DMS79 treated with DMSO at 0.1 percent for 48 hours (cell line): ENCODE data around the gene GNPTG.

Experiments
- DNase-seq: peaks from one replicate; lab custom pipeline; 2025; lab: John Stamatoyannopoulos, UW

The GNPTG gene

DNA sequence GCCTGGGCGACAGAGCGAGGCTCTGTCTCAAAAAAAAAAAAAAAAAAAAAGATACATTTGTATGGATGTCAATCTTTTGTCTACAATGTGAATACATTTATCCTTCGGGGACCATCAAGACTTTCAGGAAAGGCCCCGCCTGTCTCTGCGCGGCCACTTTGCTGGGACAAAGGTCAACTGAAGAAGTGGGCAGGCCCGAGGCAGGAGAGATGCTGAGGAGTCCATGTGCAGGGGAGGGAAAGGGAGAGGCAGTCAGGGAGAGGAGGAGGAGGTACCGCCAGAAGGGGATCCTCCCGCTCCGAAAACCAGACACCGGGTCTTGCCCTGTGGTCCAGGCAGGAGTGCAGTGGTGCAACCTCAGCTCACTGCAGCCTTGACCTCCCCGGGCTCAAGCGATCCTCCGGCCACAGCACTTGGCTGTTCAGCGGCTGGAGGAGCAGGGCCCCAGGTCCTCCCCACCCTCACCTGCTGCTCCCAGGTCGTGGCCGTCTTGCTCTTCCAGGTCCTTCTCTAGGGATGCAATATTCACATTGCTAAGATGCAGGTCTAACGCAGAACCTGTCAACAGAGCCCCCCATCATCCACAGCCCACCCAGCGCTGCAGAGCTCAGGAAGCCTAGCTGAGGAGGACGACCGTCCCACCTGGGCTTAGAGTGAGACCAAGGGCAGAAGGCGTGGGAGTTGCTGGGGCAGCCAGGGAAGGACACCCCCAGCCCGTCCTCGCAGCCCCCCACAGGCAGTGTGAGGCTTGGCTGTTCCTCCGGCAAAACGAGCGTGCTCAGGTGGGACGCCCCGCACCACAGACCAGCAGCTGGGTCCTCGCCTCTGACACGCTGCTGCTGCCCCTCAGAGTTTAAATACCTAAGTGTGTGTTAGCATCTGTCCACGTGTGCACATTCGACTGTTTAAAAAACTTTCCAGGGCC is 19.6 kb downstream of the GNPTG start:
- DNase-seq: no peak

DNA sequence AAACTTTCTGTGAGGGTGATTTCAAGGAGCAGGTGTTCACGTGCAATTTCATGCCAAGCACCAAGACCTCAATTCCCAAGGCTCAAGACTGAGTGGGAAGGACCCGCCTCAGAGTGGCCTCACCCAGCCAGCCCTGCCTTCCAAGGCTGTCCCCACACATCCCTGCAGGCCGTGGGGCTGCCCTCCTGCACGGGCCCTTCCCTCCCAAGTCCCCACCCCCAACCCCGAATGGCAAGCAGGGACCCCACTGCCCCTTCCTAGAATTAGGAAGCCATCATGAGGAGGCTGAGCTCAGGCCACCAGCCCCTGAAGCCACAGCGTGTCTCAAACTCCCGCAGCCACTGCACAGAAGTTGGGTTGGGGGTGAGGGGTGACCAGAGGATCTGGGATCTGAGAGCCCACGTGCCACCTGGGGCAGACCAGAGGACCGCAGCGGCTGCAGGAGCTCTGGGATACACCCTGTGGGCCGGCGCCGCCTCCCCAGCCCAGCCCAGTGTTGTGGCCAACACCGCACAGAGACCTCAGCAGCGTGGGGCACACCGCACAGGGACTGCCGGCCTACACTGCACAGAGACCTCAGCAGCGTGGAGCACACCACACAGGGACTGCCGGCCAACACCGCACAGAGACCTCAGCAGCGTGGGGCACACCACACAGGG is 20.7 kb downstream of the GNPTG start:
- no peak for DNase-seq

DNA sequence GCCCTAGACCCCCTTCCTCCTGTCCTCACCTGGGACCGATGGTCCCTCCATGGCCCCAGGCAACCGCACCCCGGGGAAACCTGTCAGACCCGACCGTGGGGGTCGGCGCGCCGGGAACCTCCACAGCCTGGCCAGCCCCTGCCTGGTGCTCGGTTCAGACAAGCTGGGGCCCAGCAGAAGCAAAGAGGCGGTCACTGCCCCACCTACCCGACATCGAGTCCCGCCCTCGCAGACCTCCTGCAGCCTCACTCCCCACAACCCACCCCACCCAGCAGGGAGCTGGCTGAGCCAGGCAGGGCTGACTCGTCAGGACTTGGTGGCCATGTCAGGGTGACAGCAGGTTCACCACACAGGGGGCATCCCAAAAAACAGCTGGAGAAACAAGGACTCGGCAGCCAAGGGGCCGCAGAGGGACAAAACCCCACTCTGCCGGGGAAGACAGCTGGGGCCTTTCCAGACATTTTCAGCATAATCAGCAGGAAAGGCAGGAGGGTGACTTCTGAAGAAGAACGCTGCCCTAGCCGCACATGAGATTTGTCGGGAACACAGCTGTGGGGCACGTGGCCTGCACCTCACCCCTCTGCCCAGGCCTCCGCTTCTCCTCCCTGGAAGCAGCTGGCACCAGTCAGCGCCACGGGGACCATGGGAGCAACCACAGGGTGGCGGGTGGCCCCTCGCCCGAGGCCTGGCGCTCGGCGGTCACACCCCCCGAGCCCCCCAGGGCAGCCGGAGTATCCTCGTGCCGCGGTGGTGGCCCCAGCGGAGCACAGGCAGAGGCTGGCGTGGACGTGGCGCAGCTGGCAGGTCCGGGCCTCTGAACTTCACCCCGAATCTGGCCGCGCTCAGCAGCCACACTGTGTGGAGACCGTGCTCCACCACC is 22.9 kb downstream of the GNPTG start:
- DNase-seq: no peak

DNA sequence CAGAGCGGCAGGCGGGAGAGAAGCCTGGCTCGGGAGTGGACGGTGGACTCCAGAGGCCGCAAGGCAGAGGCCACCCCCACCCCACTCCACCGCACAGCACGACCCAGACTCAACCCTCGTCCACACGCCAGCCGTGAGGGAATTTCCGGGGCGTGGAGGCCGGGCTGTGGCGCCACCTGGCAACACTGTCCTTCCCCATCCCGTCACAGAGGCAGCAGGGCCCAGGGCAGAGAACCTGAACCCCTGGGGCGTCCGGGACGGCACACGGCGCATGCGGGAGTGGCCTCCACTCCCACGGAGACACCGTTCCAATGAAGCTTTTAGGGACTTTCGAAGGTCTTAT is 23.5 kb downstream of the GNPTG start:
- no peak for DNase-seq

DNA sequence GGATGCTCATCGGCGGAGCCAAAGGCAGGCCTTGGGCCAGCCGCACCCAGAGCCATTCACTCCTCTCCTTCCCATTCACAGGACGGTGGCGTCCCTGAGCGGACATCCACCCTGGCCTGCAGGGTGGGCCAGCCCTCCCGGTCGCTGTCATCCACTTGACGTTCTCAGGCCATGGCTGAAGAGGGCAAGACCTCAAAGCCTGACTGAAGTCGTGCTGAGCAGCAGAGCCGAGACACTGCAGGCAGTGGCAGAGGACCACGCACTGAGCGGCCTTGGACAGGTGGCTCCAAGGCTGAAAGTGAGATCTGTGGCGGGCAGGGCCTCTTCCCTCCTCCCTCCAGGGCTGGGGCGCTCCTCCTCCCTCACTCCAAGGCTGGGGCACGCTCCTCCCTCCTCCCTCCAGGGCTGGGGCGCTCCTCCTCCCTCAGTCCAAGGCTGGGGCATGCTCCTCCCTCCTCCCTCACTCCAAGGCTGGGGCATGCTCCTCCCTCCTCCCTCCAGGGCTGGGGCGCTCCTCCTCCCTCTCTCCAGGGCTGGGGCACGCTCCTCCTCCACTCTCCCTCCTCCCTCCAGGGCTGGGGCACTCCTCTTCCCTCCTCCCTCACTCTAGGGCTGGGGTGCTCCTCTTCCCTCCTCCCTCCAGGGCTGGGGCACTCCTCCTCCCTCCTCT is 24.1 kb downstream of the GNPTG start:
- DNase-seq: no peak

DNA sequence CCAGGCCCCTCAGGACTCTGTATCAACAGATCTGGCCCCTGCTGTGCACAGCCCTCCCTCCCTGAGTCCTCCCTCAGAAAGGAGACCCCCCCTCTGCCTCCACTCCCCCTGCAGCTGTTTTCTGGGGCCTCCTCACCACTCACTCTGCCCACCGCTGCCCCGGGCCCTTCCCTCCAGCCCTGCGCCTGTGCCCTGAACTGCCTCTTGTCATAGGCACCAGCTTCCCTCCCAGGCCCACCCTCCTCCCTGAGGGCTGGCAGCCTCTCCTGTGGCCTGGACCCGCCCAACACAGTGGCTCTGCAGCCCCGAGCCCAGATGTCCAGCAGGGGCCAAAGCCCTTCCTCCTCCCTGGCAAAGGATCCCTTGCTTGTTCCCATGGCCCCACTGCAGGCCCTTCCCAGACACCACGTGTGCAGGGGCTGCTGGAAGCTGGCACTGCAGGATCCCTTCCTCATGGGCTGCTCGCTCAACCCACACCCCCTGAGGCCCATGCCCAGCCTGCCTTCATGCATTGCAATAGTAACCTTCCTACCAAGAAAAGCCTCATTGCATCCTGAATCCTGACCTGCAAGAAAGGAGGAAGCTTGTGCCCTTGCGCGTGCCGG is 25.8 kb downstream of the GNPTG start:
- no peak for DNase-seq

DNA sequence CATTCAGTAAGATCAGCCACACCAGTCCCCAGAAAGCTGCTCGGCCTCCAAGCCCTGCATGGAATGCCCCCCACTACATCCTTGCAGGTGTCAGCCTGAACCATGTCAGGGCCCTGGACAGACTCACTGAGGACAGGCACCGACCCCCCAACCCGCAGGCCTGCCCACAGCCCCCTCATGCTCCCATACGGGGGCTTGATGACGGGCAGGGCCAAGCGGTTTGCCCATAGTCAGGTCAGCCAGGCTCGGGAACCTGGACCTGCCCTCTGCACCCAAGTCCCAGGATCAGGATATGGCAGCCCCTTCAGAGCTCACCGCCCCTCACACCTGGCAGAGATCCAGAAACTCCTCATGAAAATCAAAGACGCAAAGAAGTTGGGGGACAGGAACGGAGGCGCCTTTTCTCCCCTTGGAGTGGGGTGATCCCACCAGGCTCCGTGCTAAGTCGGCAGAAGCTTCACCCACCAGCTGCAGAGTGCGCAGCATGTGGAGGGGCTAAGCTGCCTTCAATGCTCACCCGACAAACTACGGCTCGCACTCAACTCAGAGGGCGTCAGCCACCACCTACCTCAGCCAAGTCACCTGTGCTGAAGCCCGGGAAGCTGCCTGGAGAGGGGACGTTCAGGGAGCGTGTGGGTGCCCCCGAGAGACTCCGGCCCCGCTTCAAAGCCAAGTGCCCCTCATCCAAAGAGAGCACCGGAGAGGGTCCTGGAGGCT is 26.5 kb downstream of the GNPTG start:
- DNase-seq: peak; percentile 11

DNA sequence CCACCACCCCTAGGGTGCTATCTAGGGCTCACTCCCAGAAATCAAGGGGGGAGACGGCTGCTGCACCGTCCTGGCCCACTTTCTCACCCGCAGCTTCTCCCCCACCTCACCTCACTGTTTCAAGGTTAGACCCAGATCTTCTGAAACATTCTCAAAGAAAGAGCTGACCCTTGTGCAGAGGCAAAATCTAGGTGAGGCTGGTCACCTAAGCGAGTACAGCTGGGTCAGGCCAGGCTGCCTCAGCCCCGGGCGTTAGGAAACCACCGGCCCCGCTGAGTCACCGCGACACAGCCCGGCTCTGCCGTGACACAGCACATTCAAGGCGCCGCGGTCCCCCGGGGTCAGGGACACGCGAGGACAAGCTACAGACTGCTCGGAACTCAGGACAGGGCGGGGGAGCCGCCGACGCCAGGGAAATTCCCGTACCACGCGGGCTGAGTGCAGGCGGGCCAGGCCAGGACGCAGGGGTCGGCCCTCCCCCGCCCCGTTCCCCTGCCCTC is 27.1 kb downstream of the GNPTG start:
- no peak for DNase-seq

DNA sequence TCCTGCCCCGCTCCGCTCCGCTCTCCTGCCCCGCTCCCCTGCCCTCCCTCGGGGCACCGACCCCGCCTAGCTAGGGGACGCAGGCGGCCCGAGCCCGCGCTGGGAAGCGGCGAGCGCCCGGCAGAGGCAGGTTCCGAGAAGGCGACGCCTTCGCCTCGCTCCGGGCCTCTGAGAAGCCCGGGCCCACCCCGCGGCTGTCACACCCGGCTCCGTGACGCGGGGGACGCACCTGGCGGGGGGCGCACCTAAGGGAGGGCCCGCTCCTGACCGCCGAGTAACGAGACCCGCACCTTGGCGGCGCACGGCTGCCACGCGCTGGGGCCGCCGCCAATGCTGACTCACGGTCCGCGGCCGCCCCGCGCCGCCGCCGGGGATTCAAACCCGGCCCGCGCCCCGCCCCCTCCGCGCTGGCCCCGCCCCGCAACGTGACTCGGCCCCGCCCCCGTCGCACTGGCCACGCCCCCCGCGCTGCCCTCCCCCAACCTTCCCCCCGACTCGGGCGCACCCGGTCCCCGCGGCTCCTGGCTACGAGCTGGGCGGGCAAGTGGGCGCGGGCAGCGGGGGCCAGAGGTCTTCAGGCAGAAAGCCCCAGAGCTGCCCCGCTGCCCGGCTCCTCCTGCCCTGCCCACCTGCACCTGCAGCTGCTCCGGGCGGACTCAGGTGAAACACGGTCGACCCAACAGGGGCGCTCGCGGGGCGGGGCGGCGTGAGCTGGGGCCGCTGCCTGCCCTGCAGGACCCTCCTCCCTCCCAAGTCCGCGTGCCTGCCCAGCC is 27.8 kb downstream of the GNPTG start:
- peak; percentile 23 for DNase-seq

DNA sequence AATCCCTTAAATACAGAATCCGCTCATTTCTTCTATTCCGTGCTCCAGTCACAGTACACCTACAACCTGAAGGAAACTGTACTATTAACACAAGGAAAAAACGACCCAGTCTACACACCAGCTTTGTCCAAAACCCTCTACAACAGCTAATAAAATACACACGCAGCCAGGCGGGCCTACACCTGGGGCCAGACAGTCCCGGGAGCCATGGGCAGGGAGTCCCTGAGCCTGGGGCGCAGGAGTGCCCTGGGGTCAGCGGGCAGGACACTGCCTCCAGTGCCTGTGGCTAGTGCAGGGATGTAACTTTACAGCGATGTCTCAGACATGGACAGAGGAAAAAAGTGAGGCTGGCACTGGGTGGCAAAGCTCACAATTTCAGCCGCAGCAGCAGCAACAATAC is 28.5 kb downstream of the GNPTG start:
- DNase-seq: no peak

DNA sequence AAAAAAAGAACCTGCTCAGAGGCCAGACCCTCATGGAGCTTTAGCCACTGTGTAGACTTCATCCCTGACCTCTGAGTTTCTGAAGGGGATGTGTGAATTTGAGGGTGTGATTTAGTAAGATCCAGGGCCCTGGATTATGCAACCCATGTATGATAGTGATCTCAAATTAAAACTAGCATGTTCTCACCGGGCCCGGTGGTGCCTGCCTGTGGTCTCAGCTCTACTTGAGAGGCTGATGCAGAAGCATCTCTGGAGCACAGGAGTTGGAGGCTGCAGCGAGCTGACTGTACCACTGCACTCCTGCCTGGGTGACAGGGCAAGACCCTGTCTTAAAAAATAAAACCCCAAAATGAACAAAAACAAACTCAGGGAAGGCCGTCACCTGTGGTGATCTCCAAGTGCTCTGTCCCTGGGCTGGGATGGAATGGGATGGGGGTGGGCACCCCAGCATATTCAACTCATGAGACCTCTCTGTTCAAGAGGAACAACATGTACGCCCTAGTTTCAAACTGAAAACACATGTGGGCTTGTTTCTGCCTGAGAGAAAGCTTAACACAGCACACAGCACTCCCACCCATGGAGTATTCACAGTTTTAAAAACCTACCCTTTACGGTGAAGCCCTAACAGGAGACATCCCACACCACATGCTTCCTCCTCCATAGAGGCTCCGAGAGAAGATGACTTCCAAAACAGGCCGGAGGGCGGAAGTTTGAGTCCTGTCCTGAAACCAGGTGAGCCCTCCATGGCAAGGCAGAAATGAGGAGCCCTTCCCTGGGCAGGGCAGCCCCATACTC is 30.1 kb downstream of the GNPTG start:
- no peak for DNase-seq

DNA sequence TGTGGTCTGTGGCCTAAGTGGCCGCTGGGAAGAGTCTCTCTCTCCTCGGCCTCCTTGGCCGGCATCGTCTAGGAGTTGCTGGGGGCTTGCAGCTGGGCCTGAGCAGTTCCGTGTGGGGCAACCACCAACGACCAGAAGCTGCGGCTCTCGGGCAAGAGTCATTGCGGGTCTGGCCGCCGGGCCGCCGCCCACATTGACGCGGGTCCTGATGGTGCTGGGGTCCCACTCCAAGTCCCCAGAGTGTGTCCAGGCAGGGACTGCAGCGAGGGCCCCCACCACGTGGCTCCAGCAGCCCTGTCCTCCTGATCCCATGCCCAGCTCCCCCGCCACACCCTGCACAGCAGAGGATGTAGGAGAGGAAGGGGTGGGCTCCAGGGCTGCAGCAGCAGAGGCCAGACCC is 31.8 kb downstream of the GNPTG start:
- DNase-seq: no peak

DNA sequence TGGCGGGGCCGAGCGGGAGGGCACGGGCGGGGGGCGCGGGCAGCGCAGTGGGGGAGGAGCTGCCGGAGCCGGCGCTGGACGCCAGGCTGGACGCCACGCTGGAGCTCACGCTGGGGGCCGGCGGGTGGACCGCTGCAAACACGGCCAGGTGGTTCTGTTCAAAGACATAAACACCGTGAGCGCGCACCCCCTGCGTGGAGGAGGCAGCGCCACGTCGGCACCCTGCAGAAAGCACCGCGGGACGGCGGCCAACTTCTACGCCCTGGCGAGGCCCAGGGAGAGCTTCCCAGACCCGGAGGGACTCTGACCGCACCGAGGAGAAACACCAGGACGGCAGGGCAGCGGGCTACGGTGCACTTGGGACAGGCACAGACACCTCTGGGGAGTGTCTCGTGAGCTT is 33.5 kb downstream of the GNPTG start:
- DNase-seq: no peak

DNA sequence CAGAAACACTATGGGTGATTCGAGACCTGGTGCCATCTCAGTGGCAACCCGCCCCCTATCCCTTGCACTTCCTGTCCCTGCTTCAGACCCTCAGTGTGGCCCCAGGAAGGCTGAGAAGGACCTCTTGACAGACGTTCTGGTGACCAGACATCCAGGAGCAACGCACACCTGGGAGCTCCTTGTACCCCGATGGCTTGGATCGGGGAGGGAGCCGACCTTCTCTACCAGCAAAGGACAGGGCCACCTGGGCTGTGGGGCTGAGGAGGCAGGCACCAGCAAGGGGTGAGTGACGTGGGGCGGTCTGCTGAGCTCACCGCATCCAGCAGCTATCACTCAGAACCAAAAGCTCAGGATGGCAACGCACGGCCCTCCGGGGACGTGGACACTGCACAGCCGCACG is 35.6 kb downstream of the GNPTG start:
- no peak for DNase-seq

DNA sequence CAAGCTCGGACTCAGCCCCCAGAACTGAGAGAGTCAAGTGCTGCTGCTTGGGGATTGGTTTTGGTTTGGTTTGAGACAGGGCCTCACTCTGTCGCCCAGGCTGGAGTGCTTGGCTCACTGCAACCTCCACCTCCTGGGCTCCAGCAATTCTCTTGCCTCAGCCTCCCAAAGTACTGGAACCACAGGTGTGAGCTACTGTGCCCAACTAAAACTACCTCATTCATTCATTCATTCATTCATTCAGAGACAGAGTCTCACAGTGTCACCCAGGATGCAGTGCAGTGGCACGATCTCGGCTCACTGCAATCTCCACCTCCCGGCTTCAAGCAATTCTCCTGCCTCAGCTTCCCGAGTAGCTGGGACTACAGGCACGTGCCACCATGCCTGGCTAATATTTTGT is 38.0 kb downstream of the GNPTG start:
- no peak for DNase-seq

DNA sequence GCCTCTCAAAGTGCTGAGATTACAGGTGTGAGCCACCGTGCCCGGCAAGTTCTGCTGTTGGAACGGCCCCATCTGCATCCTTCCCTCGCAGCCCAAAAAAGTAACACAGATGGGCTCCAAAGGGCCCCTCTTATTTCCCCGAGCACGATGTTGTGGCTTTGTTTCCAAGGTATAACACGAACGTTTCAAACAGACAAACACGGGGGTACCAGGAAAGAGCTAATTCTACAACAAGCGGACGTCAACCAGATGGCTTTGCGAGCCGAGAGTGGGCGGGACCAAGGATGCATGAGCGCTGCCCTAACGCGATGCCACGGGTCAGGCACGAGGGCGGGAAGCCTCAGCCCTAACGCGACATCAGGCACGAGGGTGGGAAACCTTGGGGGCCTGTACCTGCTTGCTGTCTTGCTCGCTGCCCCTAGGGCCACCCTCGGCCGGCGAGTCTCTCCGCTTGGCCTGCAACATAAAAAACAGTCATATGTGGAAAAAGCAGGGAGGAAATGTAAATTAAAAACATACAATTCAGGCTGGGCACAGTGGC is 38.6 kb downstream of the GNPTG start:
- no peak for DNase-seq

DNA sequence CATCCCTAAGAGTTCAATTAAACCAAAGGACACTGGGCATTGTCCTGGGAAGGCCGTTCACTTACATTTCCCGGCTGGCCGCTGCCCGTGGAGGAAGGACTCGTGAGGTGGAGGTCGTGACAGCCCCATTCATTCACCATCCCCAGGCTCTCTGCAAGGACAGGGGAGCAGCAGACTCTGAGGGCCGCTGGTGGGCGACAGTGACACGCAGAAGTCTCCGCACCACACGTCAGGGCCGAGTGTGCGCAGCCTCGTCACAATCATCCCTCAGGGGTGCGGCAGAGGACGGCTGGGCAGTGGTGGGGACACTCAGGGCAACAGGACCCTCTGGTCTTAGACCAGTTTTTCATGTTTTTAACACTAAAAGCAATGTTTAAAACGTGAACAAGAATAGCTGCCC is 41.1 kb downstream of the GNPTG start:
- no peak for DNase-seq

DNA sequence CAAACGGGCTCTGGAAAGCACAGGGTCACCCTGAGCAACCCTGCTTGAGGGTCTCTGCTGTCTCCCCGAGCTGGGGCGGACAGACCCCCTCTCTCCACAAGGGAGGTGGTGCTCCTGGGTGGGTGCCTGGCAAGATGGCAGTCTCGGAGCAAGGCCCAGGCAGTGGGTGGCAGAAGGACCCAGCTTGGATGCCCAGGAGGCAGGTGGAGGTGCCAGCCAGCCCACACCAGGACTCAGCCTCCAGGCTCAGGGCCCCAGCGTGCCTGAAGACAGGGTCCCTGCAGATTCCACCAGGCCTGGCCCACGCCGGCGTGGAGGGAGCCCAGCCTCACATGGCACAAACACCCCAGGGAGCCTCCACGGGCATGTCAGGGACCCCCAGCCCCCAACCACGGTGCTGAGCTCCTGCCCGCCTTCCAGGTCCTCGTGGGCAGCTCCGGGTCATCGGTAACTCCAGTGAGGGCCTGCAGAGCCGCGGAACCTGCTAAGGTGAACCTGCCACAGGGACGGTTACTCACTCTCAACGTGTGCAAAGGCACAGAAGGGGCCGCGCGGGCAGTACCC is 42.0 kb downstream of the GNPTG start:
- no peak for DNase-seq
